Type B pancreatic cell (in vitro differentiated cells): ENCODE measurements around the gene ZNF503. TPM values are rescaled to one million over a fixed set of nuclear protein-coding genes. Genes with fewer than 3 reads are reported as not detected.
"Not testable (repeated sequence)": the region's sequence is repeated elsewhere in the genome, so short reads cannot be mapped to it uniquely, and the experiment has no call there.

Experiments
- DNase-seq: peaks from one replicate; pipeline ENCODE4 v3.0.0; 2021; ENCODE audit warnings: mixed read lengths; ENCODE audit not compliant: unreplicated experiment; ENCODE audit errors: extremely low spot score
- H3K27ac Mint-ChIP-seq: 2 replicates; pipeline ENCODE4 v1.8.0; 2021; ENCODE audit warnings: mild to moderate bottlenecking, mixed read lengths
- H3K27me3 Mint-ChIP-seq: 2 replicates; pipeline ENCODE4 v1.8.0; 2021; ENCODE audit warnings: mixed read lengths
- H3K36me3 Mint-ChIP-seq: 2 replicates; pipeline ENCODE4 v1.8.0; 2021; ENCODE audit warnings: mixed read lengths
- H3K4me1 Mint-ChIP-seq: one replicate; pipeline ENCODE4 v1.8.0; 2021; ENCODE audit warnings: mixed read lengths; ENCODE audit not compliant: unreplicated experiment
- H3K4me3 Mint-ChIP-seq: 2 replicates; pipeline ENCODE4 v1.8.0; 2021; ENCODE audit warnings: mild to moderate bottlenecking, mixed read lengths
- H3K9me3 Mint-ChIP-seq: 2 replicates; pipeline ENCODE4 v1.8.0; 2021; ENCODE audit warnings: mixed read lengths
- total RNA-seq: library from RNA; stranded (reverse); gene quantifications from 2 replicates; pipeline ENCODE4 v1.2.1, GENCODE V29; 2021; ENCODE audit warnings: low replicate concordance
- TF ChIP-seq, protein P1 (sequence below): fragments of 200-600 bp; sonication (generic); conservative IDR thresholded peaks from 2 replicates; pipeline ENCODE4 v1.5.0; 2021; ENCODE audit warnings: antibody characterized with exemption, mild to moderate bottlenecking

The ZNF503 gene
- total RNA-seq, 1 donor from 2014 or later: 88.4 TPM

DNA sequence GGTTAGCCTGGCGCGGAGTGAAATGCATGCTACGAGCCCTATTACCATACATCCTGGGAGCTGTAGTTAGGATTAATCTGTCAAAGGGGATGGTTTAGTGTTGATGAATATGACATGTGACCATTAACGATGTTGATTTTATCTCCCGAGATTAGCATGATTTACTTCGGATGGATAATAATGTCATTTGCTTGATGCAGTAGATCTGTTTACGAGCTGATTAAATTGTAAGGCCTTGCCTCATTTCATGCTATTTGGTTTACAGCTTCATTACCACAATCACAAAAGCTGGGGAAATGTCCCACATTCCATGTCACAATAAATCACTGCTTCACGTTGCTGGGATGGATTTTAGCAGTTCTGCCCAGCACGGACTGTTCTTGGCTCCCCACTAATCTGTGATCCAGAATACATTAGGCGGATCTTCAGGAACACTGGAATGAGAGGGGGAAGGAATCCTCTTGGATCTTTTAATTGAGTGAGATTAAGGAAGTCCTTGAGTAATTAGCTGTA lies 22.3 kb downstream of the ZNF503 start:
- peaks cover 15% of the 10 kb centered on the region for H3K4me1 Mint-ChIP-seq
- no peak for DNase-seq
- H3K27me3 Mint-ChIP-seq: peaks cover 43% of the 10 kb centered on the region
- peaks cover 5% of the 10 kb centered on the region for H3K9me3 Mint-ChIP-seq
- no peak overlapping the region for H3K27ac Mint-ChIP-seq
- TF ChIP-seq, protein P1, sequence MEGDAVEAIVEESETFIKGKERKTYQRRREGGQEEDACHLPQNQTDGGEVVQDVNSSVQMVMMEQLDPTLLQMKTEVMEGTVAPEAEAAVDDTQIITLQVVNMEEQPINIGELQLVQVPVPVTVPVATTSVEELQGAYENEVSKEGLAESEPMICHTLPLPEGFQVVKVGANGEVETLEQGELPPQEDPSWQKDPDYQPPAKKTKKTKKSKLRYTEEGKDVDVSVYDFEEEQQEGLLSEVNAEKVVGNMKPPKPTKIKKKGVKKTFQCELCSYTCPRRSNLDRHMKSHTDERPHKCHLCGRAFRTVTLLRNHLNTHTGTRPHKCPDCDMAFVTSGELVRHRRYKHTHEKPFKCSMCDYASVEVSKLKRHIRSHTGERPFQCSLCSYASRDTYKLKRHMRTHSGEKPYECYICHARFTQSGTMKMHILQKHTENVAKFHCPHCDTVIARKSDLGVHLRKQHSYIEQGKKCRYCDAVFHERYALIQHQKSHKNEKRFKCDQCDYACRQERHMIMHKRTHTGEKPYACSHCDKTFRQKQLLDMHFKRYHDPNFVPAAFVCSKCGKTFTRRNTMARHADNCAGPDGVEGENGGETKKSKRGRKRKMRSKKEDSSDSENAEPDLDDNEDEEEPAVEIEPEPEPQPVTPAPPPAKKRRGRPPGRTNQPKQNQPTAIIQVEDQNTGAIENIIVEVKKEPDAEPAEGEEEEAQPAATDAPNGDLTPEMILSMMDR: no peak
- no peak overlapping the region for H3K4me3 Mint-ChIP-seq
- peaks cover 3% of the 10 kb centered on the region for H3K36me3 Mint-ChIP-seq

DNA sequence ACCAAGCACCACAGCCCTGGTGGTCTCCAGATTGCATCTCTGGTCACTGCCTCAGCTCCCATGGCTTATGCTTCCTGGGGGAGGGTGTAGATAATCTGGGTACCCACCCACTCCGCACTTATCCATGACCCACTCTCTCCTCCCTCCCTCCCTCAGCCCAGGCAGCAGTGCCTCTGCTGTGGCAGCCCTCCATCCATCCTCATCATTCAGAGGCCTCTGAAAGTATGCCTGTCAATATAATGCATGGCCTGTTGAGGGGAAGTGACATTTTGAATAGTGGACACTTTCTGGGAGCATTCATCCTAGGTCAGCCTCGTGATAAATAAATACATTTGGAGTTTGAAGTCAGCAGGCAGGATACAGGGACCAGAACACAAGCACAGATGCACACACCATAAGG lies 23.2 kb downstream of the ZNF503 start:
- Mint-ChIP-seq H3K27ac (no peak overlapping the region), H3K36me3 (no peaks in the 10 kb centered on the region), H3K27me3 (peaks cover 47% of the 10 kb centered on the region), H3K9me3 (peaks cover 5% of the 10 kb centered on the region), H3K4me3 (no peak overlapping the region), H3K4me1 (peaks cover 16% of the 10 kb centered on the region)
- TF ChIP-seq, protein P1: no peak
- no peak for DNase-seq

DNA sequence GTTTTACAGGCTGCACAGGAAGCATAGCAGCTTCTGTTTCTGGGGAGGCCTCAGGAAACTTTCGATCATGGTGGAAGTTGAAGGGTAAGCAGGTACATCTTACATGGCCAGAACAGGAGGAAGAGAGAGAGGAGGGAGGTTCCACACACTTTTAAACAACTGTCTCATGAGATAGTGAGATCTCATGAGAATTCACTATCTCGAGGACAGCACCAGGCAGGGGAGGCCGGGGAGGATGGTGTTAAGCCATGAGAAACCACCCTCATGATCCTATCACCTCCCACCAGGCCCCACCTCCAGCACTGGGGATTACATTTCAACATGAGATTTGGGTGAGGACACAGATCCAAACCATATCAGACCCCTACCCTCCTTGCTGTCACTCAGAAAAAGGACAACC lies 23.7 kb downstream of the ZNF503 start:
- no peak overlapping the region for H3K4me3 Mint-ChIP-seq
- H3K36me3 Mint-ChIP-seq: no peaks in the 10 kb centered on the region
- peaks cover 47% of the 10 kb centered on the region for H3K27me3 Mint-ChIP-seq
- H3K4me1 Mint-ChIP-seq: peaks cover 16% of the 10 kb centered on the region
- H3K9me3 Mint-ChIP-seq: peaks cover 3% of the 10 kb centered on the region
- TF ChIP-seq, protein P1: no peak
- no peak overlapping the region for H3K27ac Mint-ChIP-seq
- no peak for DNase-seq

DNA sequence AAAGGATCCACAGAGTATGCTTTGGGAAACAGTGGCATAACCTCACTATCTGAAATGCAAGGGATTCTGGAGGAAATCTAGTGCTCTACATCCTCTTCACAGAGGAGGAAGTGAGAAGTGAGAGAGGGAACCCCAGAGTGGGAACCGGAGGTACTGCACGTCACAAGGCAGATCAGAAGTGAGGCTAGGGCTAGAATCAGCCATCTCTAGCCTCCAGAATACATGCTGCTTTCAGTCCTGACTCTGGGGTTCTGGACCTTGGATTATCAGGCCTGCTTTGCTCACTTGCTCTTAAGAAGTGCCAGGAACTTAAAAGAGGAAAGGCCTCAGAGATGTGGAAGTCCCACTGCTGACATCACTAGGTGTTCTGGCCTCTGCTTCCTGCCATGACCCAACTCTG lies 25.7 kb downstream of the ZNF503 start:
- H3K27me3 Mint-ChIP-seq: peaks cover 52% of the 10 kb centered on the region
- TF ChIP-seq, protein P1: no peak
- H3K9me3 Mint-ChIP-seq: no peaks in the 10 kb centered on the region
- no peak overlapping the region for H3K27ac Mint-ChIP-seq
- no peak overlapping the region for H3K4me3 Mint-ChIP-seq
- H3K4me1 Mint-ChIP-seq: peaks cover 16% of the 10 kb centered on the region
- DNase-seq: no peak
- H3K36me3 Mint-ChIP-seq: no peaks in the 10 kb centered on the region

DNA sequence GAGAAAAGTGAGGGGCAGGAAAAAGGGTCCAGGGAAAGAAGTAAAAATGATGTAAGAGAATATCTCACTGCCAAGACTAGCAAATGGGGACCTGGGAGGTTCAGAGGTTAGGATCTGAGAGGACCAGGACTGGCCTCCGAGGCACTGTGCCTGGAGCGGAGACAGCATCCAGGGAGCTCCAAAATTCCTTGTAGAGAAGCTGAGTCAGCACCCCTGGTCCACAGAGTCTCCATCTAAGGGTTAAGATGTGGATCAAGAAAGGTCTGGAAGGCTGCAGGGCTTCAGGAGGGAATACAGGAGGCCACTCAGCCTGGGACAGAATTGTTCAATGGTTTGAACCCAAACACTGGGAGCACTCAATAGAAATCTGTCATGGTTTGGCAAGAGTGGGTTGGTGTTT lies 30.6 kb downstream of the ZNF503 start:
- H3K36me3 Mint-ChIP-seq: no peaks in the 10 kb centered on the region
- H3K4me3 Mint-ChIP-seq: no peak overlapping the region
- H3K4me1 Mint-ChIP-seq: peaks cover 23% of the 10 kb centered on the region
- H3K9me3 Mint-ChIP-seq: peaks cover 4% of the 10 kb centered on the region
- no peak for DNase-seq
- TF ChIP-seq, protein P1: no peak
- peaks cover 50% of the 10 kb centered on the region for H3K27me3 Mint-ChIP-seq
- no peak overlapping the region for H3K27ac Mint-ChIP-seq

DNA sequence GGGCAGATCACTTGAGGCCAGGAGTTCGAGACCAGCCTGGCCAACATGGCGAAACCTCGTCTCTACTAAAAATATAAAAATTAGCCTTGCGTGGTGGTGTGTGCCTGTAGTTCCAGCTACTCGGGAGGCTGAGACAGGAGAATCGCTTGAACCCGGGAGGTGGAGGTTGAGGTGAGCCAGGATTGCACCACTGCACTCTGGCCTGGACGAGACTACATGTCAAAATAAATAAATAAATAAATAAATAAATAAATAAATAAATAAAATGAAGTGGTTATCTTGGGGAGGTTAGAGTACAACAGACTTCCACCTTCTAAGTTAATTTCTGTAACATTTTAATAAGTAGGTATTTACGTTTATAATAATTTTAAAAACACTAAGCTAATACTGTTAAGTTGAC lies 31.7 kb downstream of the ZNF503 start:
- not testable (repeated sequence) for H3K27ac Mint-ChIP-seq, H3K36me3 Mint-ChIP-seq, H3K4me3 Mint-ChIP-seq, DNase-seq, H3K9me3 Mint-ChIP-seq
- Mint-ChIP-seq H3K27me3 (peaks cover 45% of the 10 kb centered on the region), H3K4me1 (peaks cover 24% of the 10 kb centered on the region)
